GM12873 (cell line): ENCODE results near the gene OR6B2.

Source experiments
- TF ChIP-seq, protein P1 (sequence below): IDR thresholded peaks from 2 replicates; pipeline ENCODE4 v1.5.1; 2012; ENCODE audit warnings: low read depth, mild to moderate bottlenecking, moderate library complexity, low read length, control low read depth; ENCODE audit not compliant: insufficient read depth; ENCODE audit errors: missing control alignments

The OR6B2 gene

DNA sequence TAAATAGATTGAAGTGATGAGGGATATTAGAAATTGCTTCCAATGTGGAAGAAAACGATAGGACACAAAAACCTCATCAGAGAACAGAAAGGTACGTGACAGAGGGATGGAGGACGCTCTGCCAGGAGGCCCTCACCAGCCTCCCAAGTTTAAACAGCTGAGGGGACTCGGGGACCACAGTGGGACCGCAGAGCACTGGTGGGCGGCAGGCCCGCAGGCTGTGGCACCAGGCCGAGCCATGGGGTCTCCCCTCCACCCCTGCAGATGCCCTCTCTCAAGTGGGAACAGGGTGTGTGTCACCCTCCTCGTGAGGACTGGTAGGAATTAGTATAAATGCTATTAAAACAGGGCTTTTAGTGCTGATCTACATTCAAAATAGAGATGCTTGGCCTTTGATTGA, 15.9 kb downstream of the OR6B2 start:
- TF ChIP-seq, protein P1, sequence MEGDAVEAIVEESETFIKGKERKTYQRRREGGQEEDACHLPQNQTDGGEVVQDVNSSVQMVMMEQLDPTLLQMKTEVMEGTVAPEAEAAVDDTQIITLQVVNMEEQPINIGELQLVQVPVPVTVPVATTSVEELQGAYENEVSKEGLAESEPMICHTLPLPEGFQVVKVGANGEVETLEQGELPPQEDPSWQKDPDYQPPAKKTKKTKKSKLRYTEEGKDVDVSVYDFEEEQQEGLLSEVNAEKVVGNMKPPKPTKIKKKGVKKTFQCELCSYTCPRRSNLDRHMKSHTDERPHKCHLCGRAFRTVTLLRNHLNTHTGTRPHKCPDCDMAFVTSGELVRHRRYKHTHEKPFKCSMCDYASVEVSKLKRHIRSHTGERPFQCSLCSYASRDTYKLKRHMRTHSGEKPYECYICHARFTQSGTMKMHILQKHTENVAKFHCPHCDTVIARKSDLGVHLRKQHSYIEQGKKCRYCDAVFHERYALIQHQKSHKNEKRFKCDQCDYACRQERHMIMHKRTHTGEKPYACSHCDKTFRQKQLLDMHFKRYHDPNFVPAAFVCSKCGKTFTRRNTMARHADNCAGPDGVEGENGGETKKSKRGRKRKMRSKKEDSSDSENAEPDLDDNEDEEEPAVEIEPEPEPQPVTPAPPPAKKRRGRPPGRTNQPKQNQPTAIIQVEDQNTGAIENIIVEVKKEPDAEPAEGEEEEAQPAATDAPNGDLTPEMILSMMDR: no peak

DNA sequence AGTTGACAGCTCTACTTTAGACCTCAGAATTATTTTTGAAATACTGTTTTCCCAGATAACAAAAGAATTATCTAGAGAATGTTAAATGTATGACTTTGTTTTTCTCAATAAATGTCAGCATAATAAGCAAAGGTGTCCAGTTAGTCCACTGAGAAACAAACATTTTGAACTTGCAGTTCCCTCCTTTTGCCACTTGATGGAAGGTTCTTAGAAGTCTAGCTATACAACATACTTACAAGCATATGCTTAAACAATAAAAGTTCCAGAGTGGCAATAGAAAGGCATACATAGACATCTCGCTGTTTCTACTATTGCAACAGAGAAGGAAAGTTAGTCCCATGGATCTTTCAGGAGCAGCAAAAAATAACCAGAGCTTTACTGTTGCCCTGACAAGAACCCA, 16.9 kb downstream of the OR6B2 start:
- TF ChIP-seq, protein P1: peak; percentile 25

DNA sequence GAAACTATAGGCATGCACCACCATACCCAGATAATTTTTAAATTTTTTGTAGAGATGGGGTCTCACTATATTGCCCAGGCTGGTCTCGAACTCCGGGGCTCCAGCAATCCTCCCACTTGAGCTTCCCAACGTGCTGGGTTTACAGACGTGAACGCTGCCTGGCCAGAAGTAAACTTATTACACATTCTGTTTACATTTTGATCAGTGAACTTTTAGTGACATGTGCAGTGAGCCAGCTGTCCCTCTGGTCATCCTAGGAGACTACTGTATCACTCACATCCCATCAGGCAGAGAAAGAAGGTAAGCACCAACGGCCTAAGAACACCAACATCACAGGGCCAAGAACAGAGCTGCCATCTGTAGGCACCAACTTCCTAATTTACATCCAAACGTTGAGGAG, 27.2 kb downstream of the OR6B2 start:
- TF ChIP-seq, protein P1: no peak

DNA sequence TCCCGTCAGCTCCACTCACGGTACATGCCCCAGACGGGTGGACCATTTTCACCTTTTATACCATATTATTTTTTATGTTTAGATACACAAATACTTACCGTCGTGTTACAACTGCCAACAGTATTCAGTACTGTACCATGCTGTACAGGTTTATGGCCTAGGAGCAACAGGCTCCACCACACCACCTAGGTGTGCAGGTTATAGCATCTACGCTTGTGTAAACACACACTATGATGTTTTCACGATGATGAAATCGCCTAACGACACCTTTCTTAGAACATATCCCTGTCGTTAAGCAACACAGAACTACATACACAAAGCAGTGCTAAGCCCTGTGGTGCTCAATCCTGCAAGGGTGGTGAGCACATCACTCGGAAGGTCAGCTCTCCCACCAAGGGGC, 29.6 kb downstream of the OR6B2 start:
- TF ChIP-seq, protein P1: no peak

DNA sequence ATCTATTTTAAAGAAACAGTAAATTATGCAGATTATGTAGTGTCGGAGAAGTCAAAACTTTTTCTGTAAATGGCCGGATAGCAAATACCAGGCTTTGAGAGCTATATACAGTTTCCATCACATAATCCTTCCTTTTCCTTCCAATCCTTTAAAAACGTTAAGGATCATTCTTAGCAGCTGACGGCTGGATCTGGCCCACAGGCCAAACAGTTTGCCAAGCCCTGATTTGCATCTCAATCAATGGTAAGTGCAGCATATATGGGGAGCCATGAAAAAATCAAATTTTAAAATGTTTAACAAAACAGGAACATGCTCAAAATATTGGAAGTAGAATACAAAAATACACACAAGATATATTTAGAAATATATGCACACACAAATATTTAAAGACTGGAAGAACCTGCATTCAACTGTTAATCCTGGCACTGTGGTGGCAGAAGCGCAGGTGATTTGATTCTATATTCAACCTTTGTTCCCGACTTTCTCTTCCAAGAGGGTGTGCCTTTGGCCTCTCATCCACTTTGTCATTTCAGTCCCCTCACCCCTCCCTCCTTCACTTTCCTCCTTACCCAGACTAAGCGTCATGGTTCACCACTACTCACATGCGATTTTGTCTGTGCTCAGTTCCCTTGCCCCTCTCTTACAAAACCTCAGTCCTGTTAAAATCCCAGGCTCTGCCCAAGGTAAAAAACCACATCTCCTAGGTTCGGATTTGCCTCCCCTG, 32.4 kb downstream of the OR6B2 start:
- TF ChIP-seq, protein P1: no peak

DNA sequence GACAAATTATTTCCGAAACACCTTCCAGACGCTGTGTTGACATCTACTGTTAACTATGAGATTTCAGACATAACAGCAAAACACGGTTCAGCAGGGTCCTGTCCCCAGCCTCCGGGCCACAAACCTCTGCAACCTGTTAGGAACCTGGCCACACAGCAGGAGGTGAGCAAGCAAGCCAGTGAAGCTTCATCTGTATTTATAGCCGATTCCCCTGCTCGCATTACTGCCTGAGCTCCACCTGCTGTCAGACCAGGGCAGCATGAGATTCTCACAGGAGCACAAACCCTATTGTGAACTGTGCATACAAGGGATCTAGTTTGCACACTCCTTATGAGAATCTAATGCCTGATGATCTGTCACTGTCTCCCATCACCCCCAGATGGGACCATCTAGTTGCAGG, 36.1 kb downstream of the OR6B2 start:
- TF ChIP-seq, protein P1: no peak

DNA sequence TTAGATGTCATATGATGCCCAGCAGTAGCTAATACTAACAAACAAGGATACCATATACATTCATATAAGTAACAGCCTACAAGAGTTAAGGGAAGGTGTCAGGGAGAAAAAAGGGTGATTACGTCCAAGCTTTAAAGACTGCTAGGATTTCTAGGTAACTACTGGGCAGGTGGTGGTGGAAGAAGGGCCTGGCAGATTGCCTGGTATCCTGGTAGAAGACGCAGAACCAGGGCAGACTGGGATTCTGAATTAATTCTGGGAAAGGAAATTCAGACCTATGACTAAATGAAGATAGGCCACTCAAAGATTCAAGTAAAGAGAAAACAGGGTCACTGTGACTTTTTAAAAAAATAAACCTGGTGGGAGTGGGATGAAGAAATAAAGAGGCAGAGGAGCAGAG, 36.9 kb downstream of the OR6B2 start:
- TF ChIP-seq, protein P1: no peak
